ENCODE data around the gene DIAPH2. TPM values are rescaled to one million over a fixed set of nuclear protein-coding genes. Genes with fewer than 3 reads are reported as not detected.

Gene DIAPH2
- total RNA-seq, 8 experiments from 2014 or later, result 2.6 to 12.7 (median 3.9) TPM

DNA sequence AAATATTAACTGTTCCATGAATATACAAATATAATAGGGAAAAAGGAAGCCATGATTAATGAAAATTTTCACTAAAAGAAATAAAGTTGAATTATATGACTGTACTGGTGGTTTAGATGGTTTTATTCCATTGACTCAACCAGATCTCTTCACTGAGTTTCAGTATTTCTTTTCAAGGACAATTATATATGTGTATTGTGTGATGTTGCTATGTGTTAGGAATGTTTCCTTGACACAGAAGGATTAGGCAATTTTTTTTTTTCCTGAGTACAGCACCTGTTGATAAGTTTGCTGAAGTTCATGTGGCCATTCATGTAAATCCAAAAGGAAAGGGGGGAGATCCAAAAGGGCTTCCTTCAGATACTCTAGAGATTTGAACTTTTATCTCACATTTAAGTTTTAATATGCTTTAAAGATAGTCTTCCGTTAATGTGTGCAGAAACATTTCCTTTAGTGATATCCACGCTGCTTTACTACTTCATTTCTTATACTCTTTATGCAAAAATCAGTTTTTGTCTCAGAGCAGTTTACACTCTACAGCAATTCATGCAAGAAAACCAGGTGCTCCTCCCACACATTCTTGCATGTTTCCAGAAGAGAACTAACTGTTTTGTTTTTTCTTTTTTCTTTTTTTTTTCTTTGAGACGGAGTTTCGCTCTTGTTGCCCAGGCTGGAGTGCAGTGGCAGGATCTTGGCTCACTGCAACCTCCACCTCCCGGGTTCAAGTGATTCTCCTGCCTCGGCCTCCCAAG lies 448.2 kb downstream of the DIAPH2 start:
- WGBS, 10 experiments, result 33 to 100% (median 92%) methylated on average over 1 to 5 of the region's 6 CpGs; no CpG with 5 or more reads in 1 of the 10 experiments
- no peak overlapping the region for H3K4me3 ChIP-seq
- H3K4me1 ChIP-seq (replicated peaks in 1 of 2), result peaks cover 0 to 2% of the 10 kb centered on the region in 2 donors
- in situ Hi-C loops (cut with MboI; ENCODE audit: low pct_unique_long_range_greater_than_20kb in 2 of 9, low sequenced_read_pairs in 9 of 9, unreplicated experiment in 9 of 9), result no loop called here
- H3K27ac ChIP-seq, result no peak overlapping the region
- ATAC-seq (replicated peaks in 6 of 8), result peak in 1 of 8 experiments; percentile 62

DNA sequence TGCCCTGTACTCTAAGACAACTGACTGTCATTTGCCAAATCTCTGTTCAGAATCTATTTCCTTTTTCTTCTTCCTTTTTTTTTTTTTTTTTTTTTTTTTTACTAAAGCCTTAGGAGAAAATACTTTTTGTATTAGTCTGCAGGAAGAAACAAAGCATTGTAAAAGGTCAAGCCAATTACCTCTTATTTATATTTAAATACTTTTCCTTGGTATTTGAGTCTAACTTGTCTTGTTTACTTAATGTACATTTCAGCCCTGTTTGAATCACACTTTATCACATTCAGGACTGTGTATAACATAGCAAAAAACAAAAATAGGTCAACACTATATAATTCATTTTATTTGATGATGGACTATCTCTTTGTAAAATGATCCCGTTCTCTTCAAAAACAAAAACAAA lies 461.3 kb downstream of the DIAPH2 start:
- no peak for ATAC-seq (replicated peaks in 6 of 8)
- no peak overlapping the region for H3K27ac ChIP-seq
- no peaks in the 10 kb centered on the region for H3K4me1 ChIP-seq (replicated peaks in 1 of 2)
- in situ Hi-C loops (cut with MboI; ENCODE audit: low pct_unique_long_range_greater_than_20kb in 2 of 9, low sequenced_read_pairs in 9 of 9, unreplicated experiment in 9 of 9), result no loop called here
- 50 to 100% (median 89%) methylated on average over 1 of the region's 1 CpG; no CpG with 5 or more reads in 4 of the 10 experiments for WGBS, 10 experiments
- H3K4me3 ChIP-seq, result no peak overlapping the region

- 100% methylated on average over 1 of the region's 1 CpG; no CpG with 5 or more reads in 9 of the 10 experiments for WGBS, 10 experiments
- ATAC-seq (replicated peaks in 6 of 8), result no peak
- in situ Hi-C loops (cut with MboI; ENCODE audit: low pct_unique_long_range_greater_than_20kb in 2 of 9, low sequenced_read_pairs in 9 of 9, unreplicated experiment in 9 of 9), result no loop called here
- no peaks in the 10 kb centered on the region for H3K4me1 ChIP-seq (replicated peaks in 1 of 2)
- no peak overlapping the region for H3K27ac ChIP-seq
- H3K4me3 ChIP-seq, result no peak overlapping the region
These were observed 471.2 kb downstream of the DIAPH2 start for GRCh38 chrX:97155816-97156215.

GRCh38 chrX:97158269-97158668 lies 473.6 kb downstream of the DIAPH2 start:
- no peak overlapping the region for H3K4me3 ChIP-seq
- no peak overlapping the region for H3K27ac ChIP-seq
- in situ Hi-C loops (cut with MboI; ENCODE audit: low pct_unique_long_range_greater_than_20kb in 2 of 9, low sequenced_read_pairs in 9 of 9, unreplicated experiment in 9 of 9), result no loop called here
- no peaks in the 10 kb centered on the region for H3K4me1 ChIP-seq (replicated peaks in 1 of 2)
- ATAC-seq (replicated peaks in 6 of 8), result peak in 5 of 8 experiments; percentile 40 to 59 (median 53)
- 31 to 100% (median 60%) methylated on average over 1 to 4 of the region's 4 CpGs; no CpG with 5 or more reads in 3 of the 10 experiments for WGBS, 10 experiments

- no peak for ATAC-seq (replicated peaks in 6 of 8)
- Histone ChIP-seq H3K27ac (no peak overlapping the region), H3K4me1 (replicated peaks in 1 of 2) (no peaks in the 10 kb centered on the region), H3K4me3 (no peak overlapping the region)
- 40 to 100% (median 61%) methylated on average over 1 to 4 of the region's 7 CpGs; no CpG with 5 or more reads in 4 of the 10 experiments for WGBS, 10 experiments
- in situ Hi-C loops (cut with MboI; ENCODE audit: low pct_unique_long_range_greater_than_20kb in 2 of 9, low sequenced_read_pairs in 9 of 9, unreplicated experiment in 9 of 9), result no loop called here
These were observed 475.5 kb downstream of the DIAPH2 start for GRCh38 chrX:97159916-97160800.

GRCh38 chrX:97167333-97167732 lies 482.7 kb downstream of the DIAPH2 start:
- in situ Hi-C loops (cut with MboI; ENCODE audit: low pct_unique_long_range_greater_than_20kb in 2 of 9, low sequenced_read_pairs in 9 of 9, unreplicated experiment in 9 of 9), result no loop called here
- no peak overlapping the region for H3K27ac ChIP-seq
- no peak for ATAC-seq (replicated peaks in 6 of 8)
- no peaks in the 10 kb centered on the region for H3K4me1 ChIP-seq (replicated peaks in 1 of 2)
- H3K4me3 ChIP-seq, result no peak overlapping the region
- 57 to 100% (median 81%) methylated on average over 1 of the region's 1 CpG; no CpG with 5 or more reads in 6 of the 10 experiments for WGBS, 10 experiments

DNA sequence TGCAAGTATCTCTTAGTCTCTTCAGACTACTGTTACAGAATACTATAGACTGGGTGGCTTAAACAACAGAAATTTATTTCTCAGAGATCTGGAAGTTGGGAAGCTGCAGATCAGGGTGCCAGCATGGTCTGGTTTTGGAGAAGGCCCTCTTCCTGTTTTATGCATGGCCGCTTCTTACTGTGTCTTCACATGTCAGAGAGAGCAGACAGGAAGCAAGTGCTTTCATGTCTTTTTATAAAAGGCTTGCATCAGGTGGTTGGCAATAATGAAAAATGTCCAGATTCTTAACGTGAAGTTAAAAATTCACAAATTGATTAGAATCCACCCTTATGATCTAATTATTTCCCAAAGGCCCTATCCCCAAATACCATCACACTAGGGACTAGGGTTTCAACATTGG lies 484.0 kb downstream of the DIAPH2 start:
- in situ Hi-C loops (cut with MboI; ENCODE audit: low pct_unique_long_range_greater_than_20kb in 2 of 9, low sequenced_read_pairs in 9 of 9, unreplicated experiment in 9 of 9), result no loop called here
- Histone ChIP-seq H3K4me1 (replicated peaks in 1 of 2) (no peaks in the 10 kb centered on the region), H3K27ac (no peak overlapping the region), H3K4me3 (no peak overlapping the region)
- WGBS, 10 experiments, result 25 to 100% (median 35%) methylated on average over 1 to 2 of the region's 2 CpGs; no CpG with 5 or more reads in 7 of the 10 experiments
- no peak for ATAC-seq (replicated peaks in 6 of 8)

DNA sequence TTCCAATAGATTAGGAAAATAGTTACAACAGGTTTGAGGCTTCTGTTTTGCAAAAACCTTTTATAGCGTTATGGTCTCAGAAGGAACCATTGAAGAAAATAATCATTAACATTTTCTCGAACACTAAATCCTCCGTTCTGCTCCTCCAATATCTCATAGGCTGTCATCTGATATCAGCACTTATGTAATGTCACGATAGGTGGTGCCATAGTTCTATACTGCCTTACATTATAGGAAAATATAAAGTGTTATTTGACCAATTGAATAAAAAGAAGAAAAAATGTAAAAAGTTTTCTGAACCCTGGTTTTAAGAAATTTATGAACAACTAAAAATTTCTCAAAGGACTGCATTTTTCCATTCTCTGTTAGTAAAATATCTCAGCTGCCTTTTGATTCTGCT lies 490.5 kb downstream of the DIAPH2 start:
- no peaks in the 10 kb centered on the region for H3K4me1 ChIP-seq (replicated peaks in 1 of 2)
- no peak for ATAC-seq (replicated peaks in 6 of 8)
- WGBS, 10 experiments, result 62 to 100% (median 91%) methylated on average over 1 to 4 of the region's 4 CpGs; no CpG with 5 or more reads in 6 of the 10 experiments
- no peak overlapping the region for H3K4me3 ChIP-seq
- no peak overlapping the region for H3K27ac ChIP-seq
- in situ Hi-C loops (cut with MboI; ENCODE audit: low pct_unique_long_range_greater_than_20kb in 2 of 9, low sequenced_read_pairs in 9 of 9, unreplicated experiment in 9 of 9), result no loop called here

DNA sequence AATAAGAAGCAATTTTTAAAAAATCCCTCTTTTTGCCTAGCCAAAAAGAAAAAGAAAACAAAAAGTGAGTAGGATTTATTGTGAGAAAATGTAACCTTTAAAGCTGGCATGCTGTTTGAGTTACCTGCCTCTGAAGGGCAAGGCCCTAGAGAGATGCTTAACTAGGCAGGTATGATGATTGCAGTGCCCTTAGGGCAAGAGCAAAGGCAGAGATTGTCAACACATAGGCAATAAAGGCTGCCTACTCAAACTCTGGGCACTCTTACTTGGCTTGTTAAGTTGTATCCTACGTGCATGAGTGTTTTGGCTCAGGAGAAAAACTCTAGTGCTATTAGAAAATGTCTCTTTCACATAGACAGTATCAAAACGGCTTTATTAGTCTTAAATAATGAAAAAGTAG lies 505.0 kb downstream of the DIAPH2 start:
- Histone ChIP-seq H3K27ac (no peak overlapping the region), H3K4me1 (replicated peaks in 1 of 2) (no peaks in the 10 kb centered on the region), H3K4me3 (no peak overlapping the region)
- WGBS, 10 experiments, result 67 to 80% (median 74%) methylated on average over 1 to 2 of the region's 2 CpGs; no CpG with 5 or more reads in 6 of the 10 experiments
- in situ Hi-C loops (cut with MboI; ENCODE audit: low pct_unique_long_range_greater_than_20kb in 2 of 9, low sequenced_read_pairs in 9 of 9, unreplicated experiment in 9 of 9), result no loop called here
- ATAC-seq (replicated peaks in 6 of 8), result no peak

GRCh38 chrX:97199501-97199900 lies 514.9 kb downstream of the DIAPH2 start:
- H3K27ac ChIP-seq, result no peak overlapping the region
- in situ Hi-C loops (cut with MboI; ENCODE audit: low pct_unique_long_range_greater_than_20kb in 2 of 9, low sequenced_read_pairs in 9 of 9, unreplicated experiment in 9 of 9), result no loop called here
- H3K4me3 ChIP-seq, result no peak overlapping the region
- 60 to 100% (median 88%) methylated on average over 1 to 2 of the region's 2 CpGs; no CpG with 5 or more reads in 4 of the 10 experiments for WGBS, 10 experiments
- no peak for ATAC-seq (replicated peaks in 6 of 8)
- no peaks in the 10 kb centered on the region for H3K4me1 ChIP-seq (replicated peaks in 1 of 2)

GRCh38 chrX:97200454-97200853 lies 515.8 kb downstream of the DIAPH2 start:
- 60 to 79% methylated on average over 1 to 3 of the region's 9 CpGs; no CpG with 5 or more reads in 8 of the 10 experiments for WGBS, 10 experiments
- no peaks in the 10 kb centered on the region for H3K4me1 ChIP-seq (replicated peaks in 1 of 2)
- no peak overlapping the region for H3K27ac ChIP-seq
- ATAC-seq (replicated peaks in 6 of 8), result no peak
- H3K4me3 ChIP-seq, result no peak overlapping the region
- in situ Hi-C loops (cut with MboI; ENCODE audit: low pct_unique_long_range_greater_than_20kb in 2 of 9, low sequenced_read_pairs in 9 of 9, unreplicated experiment in 9 of 9), result no loop called here

GRCh38 chrX:97210501-97210900 lies 525.9 kb downstream of the DIAPH2 start:
- in situ Hi-C loops (cut with MboI; ENCODE audit: low pct_unique_long_range_greater_than_20kb in 2 of 9, low sequenced_read_pairs in 9 of 9, unreplicated experiment in 9 of 9), result no loop called here
- peak in 1 of 8 experiments; percentile 20 for ATAC-seq (replicated peaks in 6 of 8)
- Histone ChIP-seq H3K4me3 (no peak overlapping the region), H3K27ac (no peak overlapping the region), H3K4me1 (replicated peaks in 1 of 2) (peaks cover 0 to 4% of the 10 kb centered on the region in 2 donors)
- WGBS, 10 experiments, result 37 to 86% (median 62%) methylated on average over 1 to 2 of the region's 2 CpGs; no CpG with 5 or more reads in 6 of the 10 experiments

GRCh38 chrX:97211070-97211469 lies 526.4 kb downstream of the DIAPH2 start:
- in situ Hi-C loops (cut with MboI; ENCODE audit: low pct_unique_long_range_greater_than_20kb in 2 of 9, low sequenced_read_pairs in 9 of 9, unreplicated experiment in 9 of 9), result no loop called here
- Histone ChIP-seq H3K4me1 (replicated peaks in 1 of 2) (peaks cover 0 to 4% of the 10 kb centered on the region in 2 donors), H3K4me3 (no peak overlapping the region), H3K27ac (no peak overlapping the region)
- no peak for ATAC-seq (replicated peaks in 6 of 8)
- 67 to 100% (median 100%) methylated on average over 1 of the region's 1 CpG; no CpG with 5 or more reads in 4 of the 10 experiments for WGBS, 10 experiments
